ENCODE data around the gene RASL12. TPM values are rescaled to one million over a fixed set of nuclear protein-coding genes. Genes with fewer than 3 reads are reported as not detected.

The RASL12 gene
- total and polyA plus RNA-seq, 2 of the 4 experiments (the other 2 are of a cell fraction): 0.18 to 0.22 TPM

DNA sequence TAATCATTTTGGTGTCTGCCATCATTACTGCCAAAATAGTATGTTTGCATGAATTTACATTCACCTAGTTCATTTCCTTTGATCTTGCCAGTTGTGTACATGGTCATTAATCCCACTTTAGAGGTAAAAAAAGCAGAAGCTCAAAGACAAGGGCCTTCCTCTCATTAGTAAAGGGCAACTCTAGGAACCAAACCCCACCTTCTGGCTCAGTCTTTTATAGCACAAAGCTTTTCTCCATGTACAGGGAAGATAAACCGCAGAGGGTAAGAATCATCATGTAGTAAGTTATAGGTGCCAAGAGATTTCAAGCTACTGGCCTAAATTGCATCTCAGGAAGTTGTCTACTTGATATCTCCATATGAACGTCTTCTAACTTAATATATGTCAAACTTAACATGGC is 58.8 kb downstream of the RASL12 start:
- H3K23ac ChIP-seq (ENCODE audit: low read depth, low read length): no peak overlapping the region
- no peak overlapping the region for H3K18ac ChIP-seq (ENCODE audit: low read depth, low read length)
- dilution Hi-C loops (cut with HindIII; ENCODE audit: low sequenced_read_pairs, unreplicated experiment) (no loop called here), intact Hi-C loops (cut with micrococcal nuclease) (no loop called here), in situ Hi-C loops (cut with MboI; ENCODE audit: low sequenced_read_pairs) (no loop called here)
- no peak overlapping the region for H2BK20ac ChIP-seq (ENCODE audit: low read depth, low read length)
- no peak overlapping the region for H4K5ac ChIP-seq (ENCODE audit: low read depth, low read length)
- H3K36me3 ChIP-seq (ENCODE audit: control insufficient read depth, insufficient read depth, low read length): peaks cover 12% of the 10 kb centered on the region
- H3K9me1 ChIP-seq (ENCODE audit: insufficient read depth, low read length): no peaks in the 10 kb centered on the region; the same call in 1 of the 2 replicates
- no peaks in the 10 kb centered on the region for H3K4me1 ChIP-seq (ENCODE audit: control insufficient read depth, insufficient read depth, low read length)
- H3K9me3 ChIP-seq (ENCODE audit: control insufficient read depth, insufficient read depth, low read length): peaks cover 4% of the 10 kb centered on the region
- H3K4me3 ChIP-seq (ENCODE audit: insufficient read depth, low read depth, low read length): no peak overlapping the region
- ATAC-seq (ENCODE audit: low read depth): no peak
- no peak for DNase-seq
- no peak overlapping the region for H2BK120ac ChIP-seq (ENCODE audit: low read depth, low read length)
- no peak overlapping the region for H3K27ac ChIP-seq (ENCODE audit: insufficient read depth, low read length)
- ChIA-PET POLR2A (ENCODE audit: unreplicated experiment) (no interaction called here), CTCF (interaction anchor here (0.6 to 1.1 kb wide), 2 partner anchors 14 to 136 kb away, joined by 3 read pairs; no protein-coding TSS in a partner anchor)
- no peak overlapping the region for H3K4ac ChIP-seq (ENCODE audit: low read depth, low read length)
- no peak overlapping the region for H2AK5ac ChIP-seq (ENCODE audit: low read depth, low read length)
- H2BK15ac ChIP-seq (ENCODE audit: low read depth, low read length): no peak overlapping the region
- WGBS, 2 experiments (ENCODE audit: extremely low coverage in 2 of 2, insufficient read length in 1 of 2): 63% methylated on average over 1 of the region's 2 CpGs; no CpG with 5 or more reads in 1 of the 2 experiments
- H2AK9ac ChIP-seq (replicated peaks; ENCODE audit: low read depth, low read length, poor library complexity): no peak overlapping the region
- no peak overlapping the region for H3K14ac ChIP-seq (replicated peaks; ENCODE audit: low read depth, low read length)
- H3K4me2 ChIP-seq (ENCODE audit: low read depth, low read length): no peak overlapping the region
- TF ChIP-seq, protein P1, sequence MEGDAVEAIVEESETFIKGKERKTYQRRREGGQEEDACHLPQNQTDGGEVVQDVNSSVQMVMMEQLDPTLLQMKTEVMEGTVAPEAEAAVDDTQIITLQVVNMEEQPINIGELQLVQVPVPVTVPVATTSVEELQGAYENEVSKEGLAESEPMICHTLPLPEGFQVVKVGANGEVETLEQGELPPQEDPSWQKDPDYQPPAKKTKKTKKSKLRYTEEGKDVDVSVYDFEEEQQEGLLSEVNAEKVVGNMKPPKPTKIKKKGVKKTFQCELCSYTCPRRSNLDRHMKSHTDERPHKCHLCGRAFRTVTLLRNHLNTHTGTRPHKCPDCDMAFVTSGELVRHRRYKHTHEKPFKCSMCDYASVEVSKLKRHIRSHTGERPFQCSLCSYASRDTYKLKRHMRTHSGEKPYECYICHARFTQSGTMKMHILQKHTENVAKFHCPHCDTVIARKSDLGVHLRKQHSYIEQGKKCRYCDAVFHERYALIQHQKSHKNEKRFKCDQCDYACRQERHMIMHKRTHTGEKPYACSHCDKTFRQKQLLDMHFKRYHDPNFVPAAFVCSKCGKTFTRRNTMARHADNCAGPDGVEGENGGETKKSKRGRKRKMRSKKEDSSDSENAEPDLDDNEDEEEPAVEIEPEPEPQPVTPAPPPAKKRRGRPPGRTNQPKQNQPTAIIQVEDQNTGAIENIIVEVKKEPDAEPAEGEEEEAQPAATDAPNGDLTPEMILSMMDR (conservative IDR thresholded peaks at IDR 0.05; ENCODE audit: low read depth, low read length): 0 out of 2 replicates have a peak, but pooled peaks have one; percentile 7
- TF ChIP-seq MAFK (IDR thresholded peaks at IDR 0.05; ENCODE audit: low read depth, low read length): no peak
- no peak overlapping the region for H2AFZ ChIP-seq (replicated peaks; ENCODE audit: low read length, poor library complexity)
- BruUV-seq (replicated peaks): no TSS peak
- no peaks in the 10 kb centered on the region for H3K79me1 ChIP-seq (ENCODE audit: low read depth in 1 of 2, low read length in 2 of 2)
- no peaks in the 10 kb centered on the region for H3K27me3 ChIP-seq (ENCODE audit: control insufficient read depth, insufficient read depth, low read length)
- H4K20me1 ChIP-seq (ENCODE audit: insufficient read depth, low read length): no peaks in the 10 kb centered on the region
- no peak overlapping the region for H4K8ac ChIP-seq (ENCODE audit: low read depth in 2 of 2, low read length in 2 of 2)
- no peak overlapping the region for H3K9ac ChIP-seq (ENCODE audit: low read depth, low read length)
- no peak overlapping the region for H2BK5ac ChIP-seq (ENCODE audit: low read depth, low read length, poor library complexity, severe bottlenecking)
- no peak overlapping the region for H4K91ac ChIP-seq (ENCODE audit: insufficient read depth, low read depth, low read length)
- H3K56ac ChIP-seq (ENCODE audit: extremely low read depth, insufficient read depth, low read length): no peak overlapping the region

Data from IMR-90 (cell line).